HG03139 (cell line): ENCODE data around the gene NCOA3.

ENCODE experiments used
- ATAC-seq: cut with Tn5 transposase; IDR thresholded peaks from one replicate; pipeline ENCODE4 v1.9.1; 2021; ENCODE audit not compliant: unreplicated experiment

The NCOA3 gene

GRCh38 chr20:47700327-47700726, 198.6 kb downstream of the NCOA3 start:
- ATAC-seq: no peak

DNA sequence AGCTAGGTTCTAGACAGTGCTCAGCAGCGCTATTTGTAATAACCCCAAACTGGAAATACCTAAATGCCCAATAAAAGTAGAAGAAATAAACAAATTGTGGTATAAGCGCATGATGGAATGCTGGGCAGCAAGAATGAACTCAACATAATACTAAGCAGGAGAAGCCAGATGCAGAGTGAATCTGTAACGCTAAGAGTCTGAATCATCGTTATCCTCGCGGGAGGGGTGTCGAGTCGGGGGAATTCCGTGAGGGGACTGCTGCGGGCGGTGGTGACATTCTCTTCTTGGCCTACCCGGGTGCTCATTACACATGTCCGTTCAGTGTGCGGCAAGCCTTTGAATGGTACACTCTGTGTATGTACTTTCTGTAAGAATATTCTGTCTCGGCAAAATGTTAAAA, 199.9 kb downstream of the NCOA3 start:
- ATAC-seq: no peak

GRCh38 chr20:47703748-47704147, 202.1 kb downstream of the NCOA3 start:
- ATAC-seq: no peak

- no peak for ATAC-seq
Observed at GRCh38 chr20:47704746-47705496, 203.2 kb downstream of the NCOA3 start.

DNA sequence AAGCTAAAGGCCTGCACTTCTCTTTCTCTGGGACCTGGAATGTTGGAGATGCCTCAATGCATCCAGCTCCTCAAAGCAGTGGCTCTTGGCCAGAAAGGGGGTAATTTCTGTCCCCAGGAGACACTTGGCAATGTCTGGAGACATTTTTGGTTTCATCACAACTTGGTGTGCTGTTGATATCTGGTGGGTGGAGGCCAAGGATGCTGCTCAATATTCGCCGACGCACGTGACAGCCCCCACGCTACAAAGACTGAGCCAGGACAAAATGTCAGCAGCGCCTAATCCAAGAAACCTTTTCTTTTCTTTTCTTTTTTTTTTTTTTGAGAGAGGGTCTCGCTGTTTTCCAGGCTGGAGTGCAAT, 203.8 kb downstream of the NCOA3 start:
- no peak for ATAC-seq

- no peak for ATAC-seq
Observed at GRCh38 chr20:47706345-47706744, 204.7 kb downstream of the NCOA3 start.
